ENCODE data around the gene FSTL4.

FSTL4 gene

DNA sequence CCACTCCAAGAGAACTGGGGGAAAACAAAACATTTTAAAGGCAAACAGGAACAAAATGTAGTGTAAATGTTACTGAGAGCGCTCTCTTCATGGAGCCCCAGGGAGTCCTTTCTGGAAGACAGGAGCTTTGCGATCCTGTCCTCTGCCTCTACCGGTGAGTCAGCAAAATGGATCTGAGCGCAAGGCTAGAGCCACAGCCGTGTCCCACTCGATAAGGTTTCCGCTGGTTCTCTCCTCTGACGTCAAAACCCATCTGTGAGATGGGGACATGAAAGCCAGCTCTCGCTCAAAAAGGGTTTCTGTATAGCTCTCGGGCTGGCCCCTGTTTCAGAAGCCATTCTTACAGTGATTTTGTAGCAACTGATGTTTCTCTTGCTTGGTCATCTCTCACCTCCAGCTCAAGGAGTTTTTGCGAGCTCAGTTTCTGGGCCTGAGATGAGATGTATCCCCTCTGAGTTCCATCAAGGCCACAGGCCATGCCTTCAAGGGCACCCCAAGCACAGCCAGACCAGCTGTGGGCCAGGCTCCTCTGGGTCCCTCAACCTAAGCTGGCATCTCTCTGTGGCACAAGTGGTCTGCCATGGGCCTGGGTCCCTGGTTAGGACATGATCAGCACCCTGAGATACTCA is 101.6 kb downstream of the FSTL4 start:
- DNase-seq = no peak

DNA sequence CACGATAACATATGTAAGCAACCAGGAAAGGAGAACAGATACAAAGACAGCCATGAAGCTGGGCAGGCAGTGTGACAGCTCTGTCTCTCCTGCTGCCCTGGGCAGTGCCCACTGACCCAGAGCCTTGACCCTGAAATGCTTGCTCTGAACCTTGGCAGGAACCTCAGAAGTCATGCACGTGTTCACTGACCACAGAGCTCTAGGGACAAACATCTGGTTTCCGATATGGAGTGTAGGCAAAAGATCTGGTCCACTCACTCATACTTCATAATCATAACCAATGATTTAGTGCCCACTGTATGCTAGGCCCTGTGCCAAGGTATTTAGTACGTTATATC is 102.6 kb downstream of the FSTL4 start:
- DNase-seq = no peak

GRCh38 chr5:133508845-133509741 is 103.2 kb downstream of the FSTL4 start:
- no peak for DNase-seq

- no peak for DNase-seq
These were observed 104.0 kb downstream of the FSTL4 start for GRCh38 chr5:133508331-133508730.

DNA sequence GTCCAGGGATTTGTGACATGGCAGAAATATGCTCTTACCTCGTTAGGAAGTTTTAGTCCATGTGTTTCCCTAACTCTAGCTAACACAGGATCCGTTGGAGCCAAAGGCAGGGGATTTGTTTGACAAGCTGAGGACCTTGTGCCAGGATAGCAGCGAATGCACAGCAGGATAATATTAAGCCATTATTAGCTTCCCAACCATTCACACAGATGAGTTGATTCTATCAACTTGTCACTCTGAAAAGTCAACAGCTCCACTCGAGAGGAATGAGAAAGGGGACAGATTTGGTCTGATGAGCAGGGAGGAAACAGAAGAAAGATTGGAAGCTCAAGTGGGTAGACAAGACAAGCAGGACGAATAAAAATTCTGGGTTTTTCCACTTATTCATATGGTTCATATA is 106.2 kb downstream of the FSTL4 start:
- no peak for DNase-seq

- no peak for DNase-seq
These were observed 108.8 kb downstream of the FSTL4 start for GRCh38 chr5:133503511-133503910.

DNA sequence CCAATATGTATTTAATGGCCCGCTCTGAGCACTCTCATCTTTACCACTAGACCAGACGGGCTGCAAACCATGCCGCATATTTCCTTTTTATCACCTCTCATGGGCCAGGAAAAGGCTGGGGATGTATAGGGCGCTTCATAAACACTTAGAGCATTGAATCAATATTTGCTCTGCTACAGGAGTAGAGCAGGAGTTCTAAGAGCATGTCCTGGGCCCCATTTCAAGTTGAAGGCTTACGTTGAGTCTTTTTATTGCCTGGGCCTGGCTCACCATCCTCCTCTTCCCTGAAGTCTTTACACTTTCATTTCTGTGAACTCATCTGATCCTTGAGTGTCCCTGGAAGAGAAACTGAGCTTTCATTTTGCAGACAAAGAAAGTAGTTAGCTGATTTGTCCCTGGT is 112.4 kb downstream of the FSTL4 start:
- no peak for DNase-seq

DNA sequence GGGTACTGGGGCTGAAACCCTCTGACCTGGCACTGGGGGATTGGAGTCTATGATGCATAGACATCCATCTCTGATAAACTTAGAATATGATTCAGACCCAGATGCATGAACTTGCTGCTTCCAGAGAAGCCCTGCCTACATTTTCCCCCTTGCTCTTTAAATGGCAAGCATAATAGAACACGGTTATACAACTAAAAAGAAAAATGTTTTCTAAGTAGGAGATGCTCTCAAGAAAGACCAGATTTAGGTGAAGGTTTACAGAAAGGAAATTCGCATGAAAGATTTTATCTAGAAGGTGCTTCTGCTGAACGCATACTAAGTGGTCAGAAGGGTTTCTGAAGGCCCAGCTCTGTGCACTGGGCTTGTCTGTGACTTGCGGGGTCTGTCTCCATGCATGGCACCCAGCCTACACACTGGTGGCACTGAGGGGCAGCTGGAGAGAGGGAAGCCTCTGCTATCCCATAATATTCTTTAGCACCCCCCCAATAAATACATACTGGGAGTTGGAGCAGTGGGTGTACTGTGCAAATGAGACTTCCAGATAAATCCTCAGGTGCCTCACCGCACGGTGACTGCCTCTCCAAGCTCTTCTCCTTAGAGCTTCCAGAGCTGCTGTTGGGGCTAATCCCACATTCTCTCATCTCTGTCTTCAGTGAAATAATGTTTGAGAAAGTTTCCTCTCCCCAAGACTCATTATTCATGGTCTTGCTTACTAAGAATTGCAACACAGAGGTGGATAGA is 114.6 kb downstream of the FSTL4 start:
- no peak for DNase-seq

DNA sequence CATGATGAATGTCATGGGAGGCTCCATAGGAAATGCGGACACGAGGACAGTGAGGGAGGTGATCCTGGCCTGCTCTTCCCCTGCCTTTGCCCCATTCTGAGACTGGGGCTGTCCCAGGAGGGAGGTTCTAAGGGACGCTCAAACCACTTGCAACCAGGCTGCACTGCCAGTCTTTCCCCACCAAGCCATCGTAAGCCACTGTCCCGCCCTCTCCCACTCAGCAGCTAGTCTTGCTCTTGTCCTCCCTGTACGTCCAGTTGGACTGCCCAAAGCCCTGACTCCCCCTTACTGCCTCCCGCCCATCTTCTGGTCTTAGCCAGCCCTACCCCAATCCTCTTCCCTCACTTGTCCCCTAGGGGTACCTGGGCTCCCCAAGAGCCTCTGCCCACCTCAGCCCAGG is 115.7 kb downstream of the FSTL4 start:
- no peak for DNase-seq

DNA sequence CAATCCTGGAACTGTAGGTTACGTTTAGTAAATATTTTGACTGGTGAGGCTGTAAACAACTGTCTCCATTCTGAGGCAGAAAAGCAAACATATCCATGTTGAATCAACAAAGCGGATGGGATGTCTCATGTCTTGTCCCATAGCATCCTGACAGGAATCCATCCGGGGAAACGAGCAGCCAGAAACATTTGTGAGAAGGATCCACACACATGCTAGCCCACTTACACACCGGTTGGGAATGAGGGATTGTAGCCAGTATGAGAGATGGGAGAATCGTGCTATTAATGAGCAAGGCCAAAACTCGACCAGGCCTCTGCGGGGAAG is 117.5 kb downstream of the FSTL4 start:
- no peak for DNase-seq

DNA sequence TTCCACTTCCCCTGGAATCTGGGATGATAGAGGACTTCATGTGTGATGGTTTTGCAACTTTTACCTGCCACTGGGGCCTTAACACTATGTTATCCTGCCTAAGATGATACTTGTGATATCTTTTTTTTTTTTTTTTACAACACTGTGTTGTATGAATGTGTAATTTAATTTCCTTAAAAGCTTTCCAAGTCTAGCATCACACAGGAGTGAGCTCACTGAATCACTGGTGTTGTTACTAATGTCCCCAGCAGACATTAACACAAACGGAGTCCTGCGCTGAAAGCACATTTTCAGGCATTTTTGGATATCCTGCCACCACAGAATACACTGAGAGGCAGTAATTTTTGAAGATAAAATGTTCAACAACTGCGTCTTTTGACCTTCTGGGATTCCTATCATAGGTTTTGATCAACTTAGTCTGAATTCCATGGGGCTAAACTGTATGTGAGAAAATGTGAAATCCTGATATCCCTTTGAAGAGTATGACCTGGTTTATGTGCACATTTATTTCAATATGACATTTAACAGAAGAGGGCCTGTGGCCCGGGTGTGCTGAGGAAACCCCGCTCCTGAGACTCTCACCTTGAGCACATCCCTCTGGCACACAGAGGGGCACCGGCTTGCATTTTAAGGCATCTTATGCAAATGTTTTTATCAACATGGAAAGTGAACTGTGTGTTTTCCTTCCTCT is 118.0 kb downstream of the FSTL4 start:
- DNase-seq = no peak

DNA sequence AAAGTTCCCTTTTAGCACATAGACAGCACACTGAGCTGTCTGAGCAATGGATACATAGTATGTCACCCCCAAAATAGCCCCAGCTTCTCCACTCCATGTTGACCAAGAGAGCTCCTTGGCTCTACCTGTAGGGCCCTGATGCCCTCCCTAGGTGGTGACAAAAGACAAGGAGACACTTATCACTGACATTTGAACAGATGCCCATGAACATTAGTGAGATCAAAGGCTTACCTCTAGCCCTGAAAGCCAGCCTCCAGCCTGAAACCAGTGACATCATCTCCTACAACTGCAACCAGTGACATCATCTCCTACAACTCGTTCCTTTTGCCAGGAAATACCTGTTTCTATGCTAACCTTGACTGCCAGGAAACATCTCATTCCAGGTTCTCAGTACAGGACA is 122.7 kb downstream of the FSTL4 start:
- no peak for DNase-seq

DNA sequence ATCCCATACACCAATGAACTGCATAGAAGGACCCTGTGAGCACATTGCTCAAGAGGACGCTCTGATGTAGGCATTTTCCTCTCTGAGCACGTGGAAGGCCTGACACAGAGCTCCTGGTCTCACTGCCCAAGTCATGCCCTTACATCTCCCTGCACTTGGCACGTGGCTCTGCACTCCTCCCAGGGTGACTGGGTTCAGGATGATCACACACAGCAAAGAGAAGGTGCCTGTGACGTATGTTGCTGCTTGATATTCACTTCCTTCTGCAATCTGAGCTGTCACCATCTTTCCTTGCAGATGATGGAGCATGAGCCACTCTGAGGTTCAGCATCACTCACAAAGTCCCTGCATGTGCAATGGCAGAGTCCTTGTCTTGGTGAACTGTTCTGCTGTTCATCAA is 125.2 kb downstream of the FSTL4 start:
- no peak for DNase-seq

GRCh38 chr5:133485468-133485867 is 126.9 kb downstream of the FSTL4 start:
- no peak for DNase-seq

DNA sequence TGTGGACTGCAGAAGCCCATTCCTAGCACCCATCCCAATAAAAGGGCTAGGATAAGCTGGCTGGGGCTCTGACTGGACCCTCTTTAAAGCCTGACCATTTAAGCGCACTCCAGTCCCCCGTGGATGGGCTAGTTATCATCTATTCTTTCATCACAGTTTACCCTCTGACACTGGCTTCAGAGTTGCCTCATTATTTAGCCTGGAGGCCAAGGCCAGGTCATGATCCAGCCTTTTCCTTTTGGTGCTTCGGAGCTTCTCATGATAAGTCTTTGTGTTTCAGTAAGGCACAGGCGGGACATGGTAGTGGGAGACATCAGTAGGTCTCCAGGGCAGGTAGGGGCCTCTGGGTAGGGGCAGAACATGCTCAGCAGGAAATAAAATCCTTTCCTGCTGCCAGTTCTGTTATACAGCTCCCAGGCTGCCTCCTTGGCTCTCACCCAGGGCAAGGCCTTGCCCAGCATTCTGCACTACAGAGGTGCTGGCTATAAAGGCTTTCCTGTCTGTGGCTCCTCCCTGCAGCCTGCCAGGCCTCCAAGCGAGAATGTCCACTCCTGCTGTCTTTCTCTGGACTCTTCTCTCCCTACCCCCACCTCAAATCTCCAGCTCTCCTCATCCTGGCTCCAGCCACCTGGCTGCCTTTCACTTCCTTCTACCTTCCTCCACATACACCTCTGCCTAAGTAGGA is 128.8 kb downstream of the FSTL4 start:
- no peak for DNase-seq

DNA sequence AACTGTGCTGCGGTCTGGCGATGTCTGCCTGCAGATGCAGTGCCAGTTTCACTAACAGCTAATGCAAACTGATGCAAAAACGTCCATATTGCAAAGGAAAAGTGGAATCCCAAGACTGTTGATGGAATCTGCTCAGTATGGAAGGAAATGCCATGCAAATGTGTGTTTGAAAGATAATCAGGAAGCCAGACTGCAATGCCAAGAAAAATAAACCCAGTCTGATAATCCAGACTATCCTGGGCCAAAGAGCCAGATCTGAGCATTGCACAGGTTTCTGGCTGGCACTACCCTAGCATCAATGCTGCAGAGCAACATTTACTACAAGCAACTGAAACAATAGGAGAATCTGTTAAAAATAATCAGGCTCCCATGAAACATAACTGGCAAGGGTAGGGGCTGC is 130.3 kb downstream of the FSTL4 start:
- DNase-seq = no peak

DNA sequence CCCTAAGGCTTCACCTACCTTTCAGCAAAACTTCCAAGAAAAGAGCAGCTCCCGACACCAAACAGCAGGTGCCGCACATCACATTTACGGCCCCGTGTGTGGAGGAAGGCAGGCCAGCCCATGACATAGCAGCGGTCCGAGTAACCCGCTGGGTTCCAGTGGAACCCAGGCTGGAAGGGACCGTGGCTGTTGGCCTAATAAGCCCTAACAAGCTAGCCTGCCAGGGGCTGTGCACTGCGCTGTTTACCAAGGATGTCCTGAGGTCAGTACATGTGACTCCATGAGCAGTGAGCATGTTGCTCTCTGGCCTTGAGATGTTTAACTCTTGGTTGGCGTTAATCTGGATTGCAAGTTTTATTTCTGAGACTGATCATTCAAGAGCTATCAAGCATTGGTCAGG is 131.5 kb downstream of the FSTL4 start:
- no peak for DNase-seq

GRCh38 chr5:133480366-133480765 is 132.0 kb downstream of the FSTL4 start:
- DNase-seq = no peak

DNA sequence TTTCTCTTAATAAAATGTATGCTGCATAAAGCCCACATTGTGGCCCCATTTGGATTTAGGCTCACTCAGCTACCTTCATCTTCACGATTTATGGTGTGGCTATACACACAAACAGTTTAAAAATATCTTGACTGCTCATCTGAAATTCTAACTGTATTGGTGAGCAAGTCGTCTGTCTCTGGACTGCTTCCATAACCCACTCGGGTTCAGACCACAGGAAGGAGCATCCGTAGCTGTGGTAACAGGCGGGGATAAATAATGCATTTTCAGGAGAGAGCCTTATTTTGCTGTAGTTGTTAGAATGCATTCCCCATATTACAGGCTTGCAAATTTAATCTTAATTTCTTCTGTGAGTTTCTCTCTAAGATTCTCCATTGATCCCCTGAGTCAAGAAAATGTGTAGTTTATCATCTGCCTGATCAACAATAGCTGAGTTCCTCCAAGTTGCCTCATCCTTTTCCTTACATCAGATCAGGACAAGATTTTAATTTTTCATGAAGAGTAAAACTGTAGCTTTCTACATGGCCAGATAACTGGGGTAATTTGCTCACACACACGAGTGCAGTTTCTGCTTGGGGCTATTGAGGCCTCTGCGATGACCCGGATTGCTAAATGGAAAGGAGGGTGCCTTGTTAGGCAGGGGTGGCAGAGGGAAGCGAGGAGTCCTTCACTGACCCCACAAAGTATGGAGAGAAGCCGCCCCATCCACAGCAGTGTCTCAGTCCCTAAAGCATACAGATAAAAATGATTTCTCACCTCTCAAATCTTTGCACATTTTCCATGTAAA is 133.9 kb downstream of the FSTL4 start:
- no peak for DNase-seq

- no peak for DNase-seq
These were observed 136.4 kb downstream of the FSTL4 start for GRCh38 chr5:133475986-133476385.

- no peak for DNase-seq
These were observed 137.3 kb downstream of the FSTL4 start for GRCh38 chr5:133474851-133475590.
